SK-N-SH (cell line): ENCODE results near the gene LRRC51. TPM values are rescaled to one million over a fixed set of nuclear protein-coding genes. Genes with fewer than 3 reads are reported as not detected.

Experiments
- CTCF ChIA-PET: fragments of 300-600, 350-600 bp; formaldehyde crosslinking; extraction: SDS; loops from one replicate; lab custom pipeline; 2021; lab: Yijun Ruan, JAX
- POLR2A ChIA-PET: fragments of 350-600 bp; sonication (Branson Sonifier 250); formaldehyde crosslinking; extraction: SDS; loops from one replicate; lab custom pipeline; 2020; ENCODE audit warnings: antibody characterized with exemption, inconsistent platforms; lab: Yijun Ruan, JAX
- DNase-seq: peaks from one replicate; pipeline ENCODE4 v3.0.0; 2012
- H2AFZ ChIP-seq: fragments of 200-600 bp; sonication (generic); 2 replicates; pipeline ENCODE4 v1.8.1; 2016; ENCODE audit warnings: antibody characterized with exemption, mild to moderate bottlenecking, low read depth
- H3F3A ChIP-seq: fragments of 200-600 bp; sonication (generic); replicated peaks from 2 replicates; pipeline ENCODE3; 2016; ENCODE audit warnings: antibody characterized with exemption, mild to moderate bottlenecking; ENCODE audit not compliant: insufficient read depth
- H3K27ac ChIP-seq, 2 experiments: fragments of 200-500 bp in 1 of 2; fragments of 200-600 bp in 1 of 2; sonication (Bioruptor generic) in 1 of 2; sonication (generic), shearing (Covaris generic) in 1 of 2; 2 replicates each; pipeline versions ENCODE4 v1.5.1 to v1.6.1; 2014 to 2016; ENCODE audit warnings: low read depth in 2 of 2, inconsistent platforms in 1 of 2, low read length in 1 of 2, mild to moderate bottlenecking in 1 of 2, mixed read lengths in 1 of 2
- H3K27me3 ChIP-seq: fragments of 200-600 bp; sonication (generic), shearing (Covaris generic); 2 replicates; pipeline ENCODE4 v1.6.1; 2016; ENCODE audit warnings: mixed run types; ENCODE audit not compliant: insufficient read depth
- H3K36me3 ChIP-seq, 2 experiments: fragments of 200-500 bp in 1 of 2; fragments of 200-600 bp in 1 of 2; sonication (Bioruptor generic) in 1 of 2; sonication (generic) in 1 of 2; replicated peaks in 1 of 2; 2 replicates each; pipeline versions ENCODE3 to v1.5.1; 2014 to 2016; ENCODE audit warnings: low read length in 1 of 2, mild to moderate bottlenecking in 1 of 2; ENCODE audit not compliant: insufficient read depth in 2 of 2, control insufficient read depth in 1 of 2
- H3K4me1 ChIP-seq, 2 experiments: fragments of 200-500 bp in 1 of 2; fragments of 200-600 bp in 1 of 2; sonication (Bioruptor generic) in 1 of 2; sonication (generic), shearing (Covaris generic) in 1 of 2; 2 replicates each; pipeline versions ENCODE4 v1.5.1 to v1.6.1; 2014 to 2016; ENCODE audit warnings: low read depth in 1 of 2, low read length in 1 of 2, mixed run types in 1 of 2; ENCODE audit not compliant: insufficient read depth in 2 of 2, control insufficient read depth in 1 of 2
- H3K4me2 ChIP-seq: fragments of 200-600 bp; sonication (generic), shearing (Covaris generic); 2 replicates; pipeline ENCODE4 v1.6.1; 2017; ENCODE audit warnings: mixed run types
- H3K4me3 ChIP-seq, 2 experiments: fragments of 200-500 bp in 1 of 2; fragments of 200-600 bp in 1 of 2; sonication (Bioruptor generic) in 1 of 2; sonication (generic), shearing (Covaris generic) in 1 of 2; 2 replicates each; pipeline versions ENCODE4 v1.5.1 to v1.8.1; 2014 to 2016; ENCODE audit warnings: low read depth in 2 of 2, inconsistent platforms in 1 of 2, low read length in 1 of 2, mild to moderate bottlenecking in 1 of 2, mixed read lengths in 1 of 2, moderate library complexity in 1 of 2
- H3K79me2 ChIP-seq: fragments of 200-600 bp; sonication (generic); 2 replicates; pipeline ENCODE4 v1.8.1; 2017; ENCODE audit warnings: mild to moderate bottlenecking; ENCODE audit not compliant: insufficient read depth
- H3K9ac ChIP-seq: fragments of 200-600 bp; sonication (generic); 2 replicates; pipeline ENCODE4 v1.6.1; 2017; ENCODE audit warnings: mixed run types
- H3K9me2 ChIP-seq: fragments of 200-600 bp; sonication (generic); 2 replicates; pipeline ENCODE4 v1.6.1; 2017; ENCODE audit warnings: mixed run types
- H3K9me3 ChIP-seq: fragments of 200-600 bp; sonication (generic); 2 replicates; pipeline ENCODE4 v1.6.1; 2017; ENCODE audit warnings: mixed run types, mild to moderate bottlenecking, moderate library complexity
- H4K20me1 ChIP-seq: fragments of 200-600 bp; sonication (generic); 2 replicates; pipeline ENCODE4 v1.6.1; 2017; ENCODE audit warnings: mild to moderate bottlenecking, mixed run types; ENCODE audit not compliant: insufficient read depth
- CHD2 ChIP-seq: fragments of 150-350 bp; IDR thresholded peaks from 2 replicates; pipeline ENCODE4 v1.6.1; 2018; ENCODE audit warnings: low read length; ENCODE audit not compliant: partially characterized antibody
- ELF1 ChIP-seq: IDR thresholded peaks from 2 replicates; pipeline ENCODE4 v1.4.0; 2012
- EZH2phosphoT487 ChIP-seq: fragments of 200-600 bp; sonication (generic); IDR thresholded peaks from 2 replicates; pipeline ENCODE4 v1.6.1; 2017; ENCODE audit warnings: low read depth, mixed run types, mild to moderate bottlenecking, antibody characterized with exemption, moderate library complexity, borderline replicate concordance
- GATA2 ChIP-seq: sonication (generic); formaldehyde crosslinking; IDR thresholded peaks from 2 replicates; pipeline ENCODE4 v1.5.0; 2020; ENCODE audit warnings: mild to moderate bottlenecking, missing genetic modification reagents
- JUND ChIP-seq: IDR thresholded peaks from 2 replicates; pipeline ENCODE4 v1.4.0; 2012
- MXI1 ChIP-seq: IDR thresholded peaks from 2 replicates; pipeline ENCODE4 v1.6.1; 2012; ENCODE audit warnings: mild to moderate bottlenecking, low read depth, low read length, improper control_type of control experiment
- NFIC ChIP-seq: IDR thresholded peaks from 2 replicates; pipeline ENCODE4 v1.4.0; 2012; ENCODE audit warnings: borderline replicate concordance
- NRF1 ChIP-seq: IDR thresholded peaks from 2 replicates; pipeline ENCODE4 v1.6.1; 2012; ENCODE audit warnings: low read depth, mild to moderate bottlenecking, low read length
- POLR2AphosphoS5 ChIP-seq: IDR thresholded peaks from 2 replicates; pipeline ENCODE4 v1.6.1; 2012; ENCODE audit warnings: low read depth, low read length
- RAD21 ChIP-seq: IDR thresholded peaks from 2 replicates; pipeline ENCODE4 v1.6.1; 2012; ENCODE audit warnings: mild to moderate bottlenecking, low read length
- RCOR1 ChIP-seq: fragments of 150-350 bp; IDR thresholded peaks from 2 replicates; pipeline ENCODE4 v1.6.1; 2017; ENCODE audit warnings: antibody characterized with exemption, low read length
- RFX5 ChIP-seq: IDR thresholded peaks from 2 replicates; pipeline ENCODE4 v1.6.1; 2012; ENCODE audit warnings: mild to moderate bottlenecking, improper control_type of control experiment, low read length
- TAF1 ChIP-seq: IDR thresholded peaks from 2 replicates; pipeline ENCODE4 v1.6.1; 2012; ENCODE audit warnings: low read depth, mild to moderate bottlenecking, low read length, moderate library complexity, borderline replicate concordance
- YY1 ChIP-seq: IDR thresholded peaks from 2 replicates; pipeline ENCODE4 v1.4.0; 2012; ENCODE audit warnings: low read depth, mild to moderate bottlenecking
- WGBS: methylation state at CpG from one replicate; pipeline ENCODE4 v1.1.6; 2017; ENCODE audit warnings: low lambda C conversion rate; 5-methylcytosine and 5-hydroxymethylcytosine counted together
- polyA plus RNA-seq, 3 experiments: library from polyadenylated mRNA; depleted of rRNA; stranded (reverse); fragments of >200 nt; gene quantifications; 2 replicates each; pipeline ENCODE4 v1.2.3, GENCODE V29; 2012
- TF ChIP-seq, protein P1 (sequence below): IDR thresholded peaks from 2 replicates; pipeline ENCODE4 v1.6.1; 2012; ENCODE audit warnings: mild to moderate bottlenecking, low read depth, low read length, moderate library complexity
- TF ChIP-seq, protein P2 (sequence below): fragments of 150-350 bp; IDR thresholded peaks from 2 replicates; pipeline ENCODE4 v1.6.1; 2017; ENCODE audit warnings: antibody characterized with exemption, low read length, low read depth, borderline replicate concordance
- TF ChIP-seq, protein P3 (sequence below): fragments of 200-600 bp; sonication (generic); IDR thresholded peaks from 2 replicates; pipeline ENCODE4 v1.6.1; 2017; ENCODE audit warnings: antibody characterized with exemption, mild to moderate bottlenecking, moderate library complexity

The LRRC51 gene
- polyA plus RNA-seq, 1 of the 3 experiments (the other 2 are of a cell fraction): 7.3 TPM

DNA sequence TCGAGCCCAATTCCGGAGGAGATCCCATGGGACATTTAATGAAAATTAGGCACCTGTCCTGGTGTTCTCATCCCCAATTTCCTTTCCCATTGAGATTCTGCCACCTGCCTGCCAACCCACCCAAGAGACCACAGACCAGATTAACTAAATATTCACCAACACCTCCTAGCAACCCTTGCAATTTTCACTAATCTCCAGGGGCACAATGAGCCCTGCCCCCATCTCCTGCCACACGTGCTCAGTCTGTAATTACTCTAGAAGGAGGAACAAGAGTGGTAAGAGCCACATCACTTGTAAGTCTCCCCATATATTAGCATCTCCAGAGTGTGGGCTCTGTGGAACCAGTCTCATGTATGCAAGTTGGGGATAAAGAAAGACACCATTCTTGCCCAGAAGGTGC is 44.0 kb upstream of the LRRC51 start:
- Histone ChIP-seq H3F3A (peaks cover 14% of the 10 kb centered on the region), H3K9me2 (no peaks in the 10 kb centered on the region), H3K27ac (peak overlapping the region in 1 of 2 experiments; percentile 12; a peak in 1 of 4 replicates), H2AFZ (no peak overlapping the region), H3K27me3 (no peaks in the 10 kb centered on the region), H3K36me3 (peaks cover 16 to 39% of the 10 kb centered on the region in 2 experiments), H3K4me3 (no peak overlapping the region), H3K4me1 (peaks cover 10 to 28% of the 10 kb centered on the region in 2 experiments), H4K20me1 (peaks cover 37% of the 10 kb centered on the region), H3K9me3 (no peaks in the 10 kb centered on the region), H3K4me2 (no peak overlapping the region), H3K9ac (no peak overlapping the region), H3K79me2 (peaks cover 94% of the 10 kb centered on the region)
- DNase-seq: no peak
- WGBS: 94% methylated on average over 3 of the region's 3 CpGs
- POLR2A ChIA-PET: no interaction called here
- CTCF ChIA-PET: interaction anchor here (0.7 to 2.7 kb wide), 2 partner anchors 12 to 108 kb away, joined by 3 to 35 read pairs; no protein-coding TSS in a partner anchor
- TF ChIP-seq TAF1: no peak
- TF ChIP-seq ELF1: no peak
- TF ChIP-seq POLR2AphosphoS5: no peak
- no peak for TF ChIP-seq MXI1
- no peak for TF ChIP-seq EZH2phosphoT487
- no peak for TF ChIP-seq RCOR1
- TF ChIP-seq, protein P1, sequence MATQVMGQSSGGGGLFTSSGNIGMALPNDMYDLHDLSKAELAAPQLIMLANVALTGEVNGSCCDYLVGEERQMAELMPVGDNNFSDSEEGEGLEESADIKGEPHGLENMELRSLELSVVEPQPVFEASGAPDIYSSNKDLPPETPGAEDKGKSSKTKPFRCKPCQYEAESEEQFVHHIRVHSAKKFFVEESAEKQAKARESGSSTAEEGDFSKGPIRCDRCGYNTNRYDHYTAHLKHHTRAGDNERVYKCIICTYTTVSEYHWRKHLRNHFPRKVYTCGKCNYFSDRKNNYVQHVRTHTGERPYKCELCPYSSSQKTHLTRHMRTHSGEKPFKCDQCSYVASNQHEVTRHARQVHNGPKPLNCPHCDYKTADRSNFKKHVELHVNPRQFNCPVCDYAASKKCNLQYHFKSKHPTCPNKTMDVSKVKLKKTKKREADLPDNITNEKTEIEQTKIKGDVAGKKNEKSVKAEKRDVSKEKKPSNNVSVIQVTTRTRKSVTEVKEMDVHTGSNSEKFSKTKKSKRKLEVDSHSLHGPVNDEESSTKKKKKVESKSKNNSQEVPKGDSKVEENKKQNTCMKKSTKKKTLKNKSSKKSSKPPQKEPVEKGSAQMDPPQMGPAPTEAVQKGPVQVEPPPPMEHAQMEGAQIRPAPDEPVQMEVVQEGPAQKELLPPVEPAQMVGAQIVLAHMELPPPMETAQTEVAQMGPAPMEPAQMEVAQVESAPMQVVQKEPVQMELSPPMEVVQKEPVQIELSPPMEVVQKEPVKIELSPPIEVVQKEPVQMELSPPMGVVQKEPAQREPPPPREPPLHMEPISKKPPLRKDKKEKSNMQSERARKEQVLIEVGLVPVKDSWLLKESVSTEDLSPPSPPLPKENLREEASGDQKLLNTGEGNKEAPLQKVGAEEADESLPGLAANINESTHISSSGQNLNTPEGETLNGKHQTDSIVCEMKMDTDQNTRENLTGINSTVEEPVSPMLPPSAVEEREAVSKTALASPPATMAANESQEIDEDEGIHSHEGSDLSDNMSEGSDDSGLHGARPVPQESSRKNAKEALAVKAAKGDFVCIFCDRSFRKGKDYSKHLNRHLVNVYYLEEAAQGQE: no peak
- TF ChIP-seq JUND: no peak
- no peak for TF ChIP-seq NRF1
- TF ChIP-seq, protein P2, sequence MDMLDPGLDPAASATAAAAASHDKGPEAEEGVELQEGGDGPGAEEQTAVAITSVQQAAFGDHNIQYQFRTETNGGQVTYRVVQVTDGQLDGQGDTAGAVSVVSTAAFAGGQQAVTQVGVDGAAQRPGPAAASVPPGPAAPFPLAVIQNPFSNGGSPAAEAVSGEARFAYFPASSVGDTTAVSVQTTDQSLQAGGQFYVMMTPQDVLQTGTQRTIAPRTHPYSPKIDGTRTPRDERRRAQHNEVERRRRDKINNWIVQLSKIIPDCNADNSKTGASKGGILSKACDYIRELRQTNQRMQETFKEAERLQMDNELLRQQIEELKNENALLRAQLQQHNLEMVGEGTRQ: no peak
- no peak for TF ChIP-seq CHD2
- TF ChIP-seq RFX5: no peak
- TF ChIP-seq, protein P3, sequence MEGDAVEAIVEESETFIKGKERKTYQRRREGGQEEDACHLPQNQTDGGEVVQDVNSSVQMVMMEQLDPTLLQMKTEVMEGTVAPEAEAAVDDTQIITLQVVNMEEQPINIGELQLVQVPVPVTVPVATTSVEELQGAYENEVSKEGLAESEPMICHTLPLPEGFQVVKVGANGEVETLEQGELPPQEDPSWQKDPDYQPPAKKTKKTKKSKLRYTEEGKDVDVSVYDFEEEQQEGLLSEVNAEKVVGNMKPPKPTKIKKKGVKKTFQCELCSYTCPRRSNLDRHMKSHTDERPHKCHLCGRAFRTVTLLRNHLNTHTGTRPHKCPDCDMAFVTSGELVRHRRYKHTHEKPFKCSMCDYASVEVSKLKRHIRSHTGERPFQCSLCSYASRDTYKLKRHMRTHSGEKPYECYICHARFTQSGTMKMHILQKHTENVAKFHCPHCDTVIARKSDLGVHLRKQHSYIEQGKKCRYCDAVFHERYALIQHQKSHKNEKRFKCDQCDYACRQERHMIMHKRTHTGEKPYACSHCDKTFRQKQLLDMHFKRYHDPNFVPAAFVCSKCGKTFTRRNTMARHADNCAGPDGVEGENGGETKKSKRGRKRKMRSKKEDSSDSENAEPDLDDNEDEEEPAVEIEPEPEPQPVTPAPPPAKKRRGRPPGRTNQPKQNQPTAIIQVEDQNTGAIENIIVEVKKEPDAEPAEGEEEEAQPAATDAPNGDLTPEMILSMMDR: no peak
- no peak for TF ChIP-seq GATA2 (CRISPR knock-in tag)
- TF ChIP-seq RAD21: no peak
- TF ChIP-seq NFIC: no peak
- TF ChIP-seq YY1: no peak
